NCI-H2227 (cell line): ENCODE results near the gene CABLES1.
"Not testable (repeated sequence)": the region's sequence is repeated elsewhere in the genome, so short reads cannot be mapped to it uniquely, and the experiment has no call there.

Experiments used
- DNase-seq: peaks from one replicate; lab custom pipeline; 2025; ENCODE audit not compliant: unreplicated experiment; lab: John Stamatoyannopoulos, UW

Gene CABLES1, protein sequence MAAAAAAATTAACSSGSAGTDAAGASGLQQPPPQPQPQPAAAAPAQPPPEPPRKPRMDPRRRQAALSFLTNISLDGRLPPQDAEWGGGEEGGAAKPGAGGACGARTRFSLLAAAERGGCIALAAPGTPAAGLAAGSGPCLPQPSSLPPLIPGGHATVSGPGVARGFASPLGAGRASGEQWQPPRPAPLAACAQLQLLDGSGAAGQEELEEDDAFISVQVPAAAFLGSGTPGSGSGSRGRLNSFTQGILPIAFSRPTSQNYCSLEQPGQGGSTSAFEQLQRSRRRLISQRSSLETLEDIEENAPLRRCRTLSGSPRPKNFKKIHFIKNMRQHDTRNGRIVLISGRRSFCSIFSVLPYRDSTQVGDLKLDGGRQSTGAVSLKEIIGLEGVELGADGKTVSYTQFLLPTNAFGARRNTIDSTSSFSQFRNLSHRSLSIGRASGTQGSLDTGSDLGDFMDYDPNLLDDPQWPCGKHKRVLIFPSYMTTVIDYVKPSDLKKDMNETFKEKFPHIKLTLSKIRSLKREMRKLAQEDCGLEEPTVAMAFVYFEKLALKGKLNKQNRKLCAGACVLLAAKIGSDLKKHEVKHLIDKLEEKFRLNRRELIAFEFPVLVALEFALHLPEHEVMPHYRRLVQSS

GRCh38 chr18:23134780-23135549 is at the start of gene CABLES1:
Gene CABLES1 (plus strand): TSS chr18:23135485. CDS start chr18:23135763, 278 bp downstream.
- peak; percentile 60 for DNase-seq

- DNase-seq = no peak
These were observed 47.9 kb upstream of the CABLES1 start for GRCh38 chr18:23087352-23087751.

DNA sequence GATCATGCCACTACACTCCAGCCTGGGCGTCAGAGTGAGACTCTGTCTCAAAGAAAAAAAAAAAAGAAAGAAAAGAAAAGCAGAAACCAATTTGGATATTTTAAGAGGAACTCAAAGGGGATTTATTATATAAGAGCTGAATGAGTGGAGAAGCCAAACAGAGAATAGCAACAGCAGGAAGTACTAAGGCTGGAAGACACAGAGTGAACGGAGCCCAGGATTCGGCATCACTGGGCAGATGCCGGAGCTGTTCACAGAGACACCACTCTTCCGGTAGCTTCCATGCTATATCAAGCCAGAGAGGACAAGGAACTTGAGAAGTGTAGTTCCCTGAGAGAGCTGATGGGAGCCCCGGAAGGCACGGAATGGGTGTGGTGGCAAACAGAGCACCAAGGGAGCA is 47.0 kb upstream of the CABLES1 start:
- DNase-seq = no peak

- not testable (repeated sequence) for DNase-seq
These were observed 44.0 kb upstream of the CABLES1 start for GRCh38 chr18:23091017-23091993.

GRCh38 chr18:23092121-23092520 is 43.2 kb upstream of the CABLES1 start:
- DNase-seq = no peak

DNA sequence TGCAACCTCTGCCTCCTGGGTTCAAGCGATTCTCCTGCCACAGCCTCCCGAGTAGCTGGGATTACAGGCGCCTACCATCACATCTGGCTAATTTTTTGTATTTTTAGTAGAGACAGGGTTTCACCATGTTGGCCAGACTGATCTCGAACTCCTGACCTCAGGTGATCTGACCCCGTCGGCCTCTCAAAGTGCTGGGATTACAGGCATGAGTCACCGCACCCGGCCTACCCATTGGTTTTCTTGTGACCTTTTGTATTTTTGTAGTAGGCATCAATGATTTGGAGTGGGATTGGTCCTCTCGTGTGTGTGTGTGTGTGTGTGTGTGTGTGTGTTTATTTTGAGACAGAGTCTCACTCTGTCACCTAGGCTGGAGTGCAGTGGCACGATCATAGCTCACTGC is 42.2 kb upstream of the CABLES1 start:
- not testable (repeated sequence) for DNase-seq

DNA sequence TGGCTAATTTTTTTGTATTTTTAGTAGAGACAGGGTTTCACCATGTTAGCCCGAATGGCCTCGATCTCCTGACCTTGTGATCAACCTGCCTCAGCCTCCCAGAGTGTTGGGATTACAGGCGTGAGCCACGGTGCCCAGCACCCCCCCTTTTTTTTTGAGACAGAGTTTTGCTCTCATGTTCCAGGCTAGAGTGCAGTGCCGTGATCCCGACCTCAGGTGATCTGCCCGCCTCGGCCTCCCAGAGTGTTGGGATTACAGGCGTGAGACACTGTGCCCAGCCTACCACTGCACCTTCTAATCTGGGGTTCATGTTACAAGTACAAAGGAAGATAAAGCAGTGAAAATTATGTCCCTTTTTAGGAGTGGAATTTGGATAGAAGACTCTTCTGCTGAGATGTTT is 41.5 kb upstream of the CABLES1 start:
- DNase-seq = no peak

DNA sequence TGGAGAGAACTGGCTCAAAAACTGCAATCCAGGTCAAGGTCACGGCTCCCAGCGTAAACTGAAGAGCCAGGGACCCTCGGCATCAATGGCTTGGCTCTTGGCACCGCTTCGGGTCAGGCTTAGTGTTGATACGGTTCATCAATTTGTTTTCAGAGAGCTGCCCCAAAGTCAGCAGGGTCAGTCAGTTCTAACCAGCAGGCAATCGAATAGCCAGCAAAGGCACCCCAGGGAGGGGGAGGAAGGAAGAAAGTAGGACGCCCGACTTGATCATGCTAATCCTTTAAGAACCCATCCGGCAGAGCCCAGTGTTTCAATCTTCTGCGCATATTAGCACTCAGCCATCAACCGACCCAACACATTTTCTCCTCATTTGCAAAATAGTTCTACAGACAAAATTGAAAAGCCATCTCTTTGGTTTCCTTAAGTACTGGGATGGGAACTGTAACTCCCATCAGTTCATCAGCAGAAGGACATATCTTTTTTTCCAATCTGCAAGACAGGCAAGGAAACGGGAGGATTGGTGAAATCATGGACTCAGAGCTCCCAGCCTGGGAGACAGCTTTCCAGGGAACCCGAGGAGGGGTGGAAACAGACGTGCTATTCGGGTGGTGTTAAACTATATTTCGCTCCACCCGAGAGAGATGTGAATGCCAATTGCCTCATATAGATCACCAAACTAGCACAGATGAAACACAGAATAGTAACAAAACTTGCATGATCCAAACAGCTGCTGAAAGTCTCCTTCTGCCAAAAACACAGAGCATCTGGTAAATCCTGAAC is 40.7 kb upstream of the CABLES1 start:
- no peak for DNase-seq

DNA sequence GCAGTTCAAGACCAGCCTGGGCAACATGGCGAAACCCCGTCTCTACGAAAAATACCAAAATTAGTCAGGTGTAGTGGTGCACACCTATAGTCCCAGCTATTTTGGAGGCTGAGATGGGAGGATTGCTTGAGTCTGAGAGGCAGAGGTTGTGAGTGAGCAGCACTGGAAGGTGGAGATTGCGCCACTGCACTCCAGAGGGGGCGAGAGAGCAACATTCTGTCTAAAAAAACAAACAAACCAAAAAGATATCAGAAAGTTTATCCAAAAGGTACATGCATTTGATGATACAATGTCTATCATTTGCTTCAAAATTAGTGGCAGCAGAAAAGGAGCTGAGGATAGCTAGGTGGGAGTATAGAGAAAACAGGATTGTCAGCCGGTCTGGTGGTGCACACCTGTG is 39.8 kb upstream of the CABLES1 start:
- no peak for DNase-seq

GRCh38 chr18:23097016-23097415 is 38.3 kb upstream of the CABLES1 start:
- not testable (repeated sequence) for DNase-seq

GRCh38 chr18:23099621-23100020 is 35.7 kb upstream of the CABLES1 start:
- no peak for DNase-seq

DNA sequence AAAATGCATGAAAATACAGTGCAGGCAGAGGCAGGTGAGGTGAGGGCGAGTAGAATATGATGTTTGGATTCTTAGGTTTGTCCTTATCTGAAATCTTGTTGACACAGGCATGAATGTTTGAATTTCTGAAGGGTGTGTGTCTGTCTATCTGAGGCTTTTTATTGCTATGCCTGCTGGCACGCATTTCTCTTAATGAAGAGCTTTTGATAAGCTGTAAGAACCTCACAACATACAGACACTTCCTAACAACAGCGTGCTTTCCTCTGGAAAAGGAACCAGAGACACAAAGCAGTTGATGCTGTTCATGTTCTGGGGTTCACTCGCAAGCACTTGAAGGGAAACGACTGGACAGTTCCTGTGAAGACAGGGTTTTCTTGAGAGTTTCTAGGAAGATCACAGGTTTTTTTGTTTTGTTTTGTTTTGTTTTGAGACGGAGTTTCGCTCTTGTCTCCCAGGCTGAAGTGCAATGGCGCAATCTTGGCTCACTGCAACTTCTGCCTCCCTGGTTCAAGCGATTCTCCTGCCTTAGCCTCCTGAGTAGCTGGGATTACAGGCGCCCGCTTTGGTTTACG is 33.3 kb upstream of the CABLES1 start:
- no peak for DNase-seq

GRCh38 chr18:23102493-23103261 is 32.6 kb upstream of the CABLES1 start:
- DNase-seq = no peak

DNA sequence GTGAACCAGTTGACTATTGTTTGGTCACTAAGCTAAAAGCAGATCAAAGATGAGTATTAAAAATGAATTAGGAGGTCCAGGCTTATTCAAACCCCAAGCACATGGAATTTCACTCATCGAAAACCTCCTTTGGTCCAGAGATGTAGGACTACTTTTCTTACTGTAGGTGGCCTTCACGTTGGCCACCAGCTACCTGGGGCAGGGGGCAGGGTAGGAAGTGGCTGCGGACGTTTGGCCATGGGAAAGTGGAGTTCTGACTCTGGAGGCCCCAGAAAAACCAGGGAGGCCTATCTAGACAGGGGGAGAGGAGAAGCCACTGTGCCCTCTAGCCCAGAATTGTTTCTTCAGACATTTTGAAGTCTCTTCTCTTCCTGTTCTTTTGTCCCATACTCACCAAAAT is 31.8 kb upstream of the CABLES1 start:
- DNase-seq = no peak

- no peak for DNase-seq
These were observed 30.3 kb upstream of the CABLES1 start for GRCh38 chr18:23105030-23105429.

- no peak for DNase-seq
These were observed 29.6 kb upstream of the CABLES1 start for GRCh38 chr18:23105581-23106219.

GRCh38 chr18:23106575-23106974 is 28.7 kb upstream of the CABLES1 start:
- DNase-seq = no peak

- DNase-seq = no peak
These were observed 27.6 kb upstream of the CABLES1 start for GRCh38 chr18:23107718-23108117.
